Choroid plexus epithelial cell (primary cell): ENCODE results near the gene SYK.

ENCODE experiments used
- DNase-seq: peaks from one replicate; pipeline ENCODE4 v3.0.0-alpha.2; 2010; ENCODE audit warnings: low read depth
- H3K4me3 ChIP-seq: 2 replicates; pipeline ENCODE4 v1.5.1; 2011; ENCODE audit warnings: low read depth, mild to moderate bottlenecking, control low read depth, low read length, moderate library complexity
- TF ChIP-seq, protein P1 (sequence below): conservative IDR thresholded peaks from 2 replicates; pipeline ENCODE4 v1.5.1; 2011; ENCODE audit warnings: low read depth, mild to moderate bottlenecking, control low read depth, inconsistent platforms, low read length, moderate library complexity

The SYK gene

DNA sequence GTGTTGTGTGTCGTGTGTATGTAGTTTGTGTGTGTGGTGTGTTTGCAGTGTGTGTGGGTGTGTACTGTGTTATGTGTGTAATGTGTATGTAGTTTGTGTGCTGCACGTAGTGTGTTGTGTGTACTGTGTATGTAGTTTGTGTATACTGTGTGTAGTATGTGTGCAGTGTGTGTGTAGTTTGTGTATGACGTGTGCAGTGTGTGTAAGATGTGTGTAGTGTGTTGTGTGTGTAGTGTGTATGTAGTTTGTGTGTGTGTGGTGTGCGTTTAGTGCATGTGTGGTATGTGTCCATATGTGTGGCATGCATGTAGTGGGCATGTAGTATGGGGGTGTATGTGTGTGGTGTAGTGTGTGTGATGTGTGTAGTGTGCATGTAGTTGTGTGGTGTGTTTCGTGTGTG lies 39.6 kb downstream of the SYK start:
- H3K4me3 ChIP-seq, result no peak overlapping the region
- no peak for DNase-seq
- TF ChIP-seq, protein P1, sequence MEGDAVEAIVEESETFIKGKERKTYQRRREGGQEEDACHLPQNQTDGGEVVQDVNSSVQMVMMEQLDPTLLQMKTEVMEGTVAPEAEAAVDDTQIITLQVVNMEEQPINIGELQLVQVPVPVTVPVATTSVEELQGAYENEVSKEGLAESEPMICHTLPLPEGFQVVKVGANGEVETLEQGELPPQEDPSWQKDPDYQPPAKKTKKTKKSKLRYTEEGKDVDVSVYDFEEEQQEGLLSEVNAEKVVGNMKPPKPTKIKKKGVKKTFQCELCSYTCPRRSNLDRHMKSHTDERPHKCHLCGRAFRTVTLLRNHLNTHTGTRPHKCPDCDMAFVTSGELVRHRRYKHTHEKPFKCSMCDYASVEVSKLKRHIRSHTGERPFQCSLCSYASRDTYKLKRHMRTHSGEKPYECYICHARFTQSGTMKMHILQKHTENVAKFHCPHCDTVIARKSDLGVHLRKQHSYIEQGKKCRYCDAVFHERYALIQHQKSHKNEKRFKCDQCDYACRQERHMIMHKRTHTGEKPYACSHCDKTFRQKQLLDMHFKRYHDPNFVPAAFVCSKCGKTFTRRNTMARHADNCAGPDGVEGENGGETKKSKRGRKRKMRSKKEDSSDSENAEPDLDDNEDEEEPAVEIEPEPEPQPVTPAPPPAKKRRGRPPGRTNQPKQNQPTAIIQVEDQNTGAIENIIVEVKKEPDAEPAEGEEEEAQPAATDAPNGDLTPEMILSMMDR, result no peak

DNA sequence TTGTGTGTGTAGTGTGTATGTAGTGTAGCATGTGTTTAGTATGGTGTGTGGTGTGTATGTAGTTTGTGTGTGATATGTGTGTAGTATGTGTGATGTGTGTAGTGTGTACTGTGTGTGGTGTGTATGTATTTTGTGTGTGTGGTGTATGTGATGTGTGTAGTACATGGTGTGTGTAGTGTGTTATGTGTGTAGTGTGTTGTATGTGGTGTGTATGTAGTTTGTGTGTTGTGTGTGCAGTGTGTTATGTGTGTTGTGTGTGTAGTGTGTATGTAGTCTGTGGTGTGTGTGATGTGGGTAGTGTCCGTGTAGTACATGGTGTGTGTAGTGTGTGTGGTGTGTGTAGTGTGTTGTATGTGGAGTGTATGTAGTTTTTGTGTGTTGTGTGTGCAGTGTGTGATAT lies 40.0 kb downstream of the SYK start:
- H3K4me3 ChIP-seq, result no peak overlapping the region
- DNase-seq, result no peak
- TF ChIP-seq, protein P1, result no peak

DNA sequence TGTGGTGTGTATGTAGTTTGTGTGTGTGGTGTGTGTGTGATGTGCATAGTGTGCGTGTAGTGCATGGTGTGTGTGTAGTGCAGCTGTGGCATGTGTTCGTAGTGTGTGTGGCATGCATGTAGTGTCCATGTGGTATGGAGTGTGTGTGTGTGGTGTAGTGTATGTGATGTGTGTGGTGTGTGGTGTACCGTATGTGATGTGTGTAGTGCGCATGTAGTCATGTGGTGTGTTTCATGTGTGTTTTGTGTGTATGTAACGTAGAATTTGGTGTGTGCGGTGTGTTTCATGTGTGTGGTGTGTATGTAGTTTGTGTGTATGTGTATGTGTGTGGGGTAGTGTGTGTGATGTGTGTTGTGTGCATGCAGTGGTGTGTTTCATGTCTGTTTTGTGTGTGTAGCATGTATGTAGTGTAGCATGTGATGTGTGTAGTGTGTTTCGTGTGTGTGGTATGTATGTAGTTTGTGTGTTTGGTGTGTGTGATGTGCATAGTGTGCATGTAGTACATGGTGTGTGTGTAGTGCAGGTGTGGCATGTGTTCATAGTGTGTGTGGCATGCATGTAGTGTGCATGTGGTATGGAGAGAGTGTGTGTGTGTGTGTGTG lies 40.7 kb downstream of the SYK start:
- DNase-seq, result no peak
- TF ChIP-seq, protein P1, result no peak
- H3K4me3 ChIP-seq, result no peak overlapping the region

DNA sequence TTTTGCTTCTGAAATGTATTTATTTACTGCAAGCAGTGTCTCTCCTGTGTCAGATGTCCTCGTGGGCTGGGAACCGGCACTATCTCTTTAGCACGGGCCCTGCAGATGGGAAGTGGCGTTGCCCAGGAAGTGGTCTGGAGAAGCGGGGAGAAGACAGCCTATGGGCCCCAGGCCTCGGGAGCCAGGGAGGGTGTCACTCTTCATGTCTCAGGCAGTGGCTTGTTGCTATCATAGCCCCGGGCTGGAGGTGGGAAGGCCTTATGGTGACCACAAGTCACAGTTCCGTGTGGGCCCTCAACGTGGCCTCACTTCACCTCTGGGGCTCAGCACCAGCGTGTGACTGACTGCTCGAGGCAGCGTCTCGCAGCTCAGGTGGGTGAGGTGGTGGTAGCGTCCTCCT lies 41.4 kb downstream of the SYK start:
- no peak overlapping the region for H3K4me3 ChIP-seq
- TF ChIP-seq, protein P1, result no peak
- DNase-seq, result no peak

DNA sequence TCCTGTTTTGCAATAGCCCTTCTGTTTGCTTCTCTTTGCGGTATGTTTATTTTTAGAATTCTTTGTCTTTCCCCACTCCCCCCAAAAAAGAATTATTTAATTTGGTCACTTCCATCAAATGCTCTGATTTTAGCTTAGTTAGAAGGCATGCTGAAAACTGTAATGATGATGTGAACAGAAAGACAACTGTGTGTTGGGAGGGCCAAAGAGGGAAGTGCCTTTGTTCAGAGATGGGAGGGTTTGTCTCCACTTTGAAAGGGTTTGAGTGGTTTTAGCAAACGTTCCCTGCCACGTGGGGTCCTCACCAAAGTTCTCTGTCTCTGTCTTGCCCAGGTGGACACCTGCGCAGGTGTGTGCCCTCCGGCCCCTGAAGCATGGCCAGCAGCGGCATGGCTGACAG lies 41.9 kb downstream of the SYK start:
- H3K4me3 ChIP-seq, result no peak overlapping the region
- no peak for DNase-seq
- TF ChIP-seq, protein P1, result no peak

DNA sequence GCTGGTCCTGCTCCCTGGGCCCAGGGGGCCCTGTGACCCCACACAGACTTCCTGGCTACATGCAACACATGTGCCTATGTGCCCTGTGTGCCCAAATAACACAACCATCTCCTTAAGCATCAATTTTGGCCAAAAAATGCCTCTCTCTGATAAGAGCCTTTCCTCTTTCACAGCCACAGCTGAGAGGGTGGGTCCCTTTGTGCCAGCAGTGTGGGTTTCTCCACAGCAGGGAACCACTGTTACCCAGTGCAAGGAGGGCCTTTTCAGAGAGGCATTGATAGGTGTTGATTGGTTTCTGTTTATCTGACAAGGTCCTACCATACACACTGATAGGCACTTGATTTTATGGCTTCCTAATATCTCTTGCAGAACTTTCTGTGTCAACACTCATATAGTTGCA lies 42.7 kb downstream of the SYK start:
- DNase-seq, result no peak
- TF ChIP-seq, protein P1, result no peak
- no peak overlapping the region for H3K4me3 ChIP-seq

DNA sequence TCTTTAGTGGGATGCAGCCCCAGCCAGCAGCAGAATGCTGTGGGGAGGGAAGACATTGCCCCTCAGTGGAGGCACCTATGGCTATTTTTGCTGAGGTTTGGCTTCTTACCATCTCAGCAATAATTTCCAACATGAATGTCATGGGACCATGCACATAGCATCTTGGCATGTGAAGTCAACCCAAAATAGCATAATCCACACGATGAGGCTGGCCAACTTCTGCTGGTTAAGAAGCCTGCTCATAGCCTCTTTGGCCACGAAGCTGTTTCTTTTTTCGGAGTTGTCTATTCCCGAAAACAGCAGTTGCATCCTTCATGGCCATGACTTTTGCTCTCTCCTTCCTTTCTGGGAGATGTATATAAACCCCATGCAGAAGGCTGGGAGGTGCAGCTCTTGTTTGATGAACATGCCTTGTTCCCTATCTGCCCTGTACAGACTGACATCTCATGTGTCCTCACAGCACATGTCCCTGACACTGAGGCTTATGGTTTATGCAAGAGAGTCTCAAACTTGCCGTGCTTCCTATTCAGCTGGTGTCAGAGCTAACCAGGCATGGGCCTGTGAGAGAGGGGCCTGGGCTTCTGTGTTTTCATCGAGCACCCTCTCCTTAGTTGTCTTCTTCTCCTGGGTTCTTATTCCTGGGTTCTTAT lies 45.3 kb downstream of the SYK start:
- TF ChIP-seq, protein P1, result no peak
- H3K4me3 ChIP-seq, result no peak overlapping the region
- no peak for DNase-seq
